Astrocyte of the cerebellum (primary cell): Measurements from ENCODE around the gene TOP3A.

Experiments
- DNase-seq: peaks from one replicate; pipeline ENCODE4 v3.0.0-alpha.2; 2011; ENCODE audit warnings: low read depth
- H3K4me3 ChIP-seq: 2 replicates; pipeline ENCODE4 v1.5.1; 2011; ENCODE audit warnings: mild to moderate bottlenecking, low read depth, low read length, moderate library complexity
- in situ Hi-C: cut with HindIII; loops from 2 replicates; pipeline ENCODE4 v1.10.0; 2017; ENCODE audit warnings: low sequenced_read_pairs
- TF ChIP-seq, protein P1 (sequence below): IDR thresholded peaks from 2 replicates; pipeline ENCODE4 v1.5.1; 2012; ENCODE audit warnings: low read length, low read depth, moderate library complexity, mild to moderate bottlenecking; ENCODE audit errors: missing control alignments

Gene TOP3A

DNA sequence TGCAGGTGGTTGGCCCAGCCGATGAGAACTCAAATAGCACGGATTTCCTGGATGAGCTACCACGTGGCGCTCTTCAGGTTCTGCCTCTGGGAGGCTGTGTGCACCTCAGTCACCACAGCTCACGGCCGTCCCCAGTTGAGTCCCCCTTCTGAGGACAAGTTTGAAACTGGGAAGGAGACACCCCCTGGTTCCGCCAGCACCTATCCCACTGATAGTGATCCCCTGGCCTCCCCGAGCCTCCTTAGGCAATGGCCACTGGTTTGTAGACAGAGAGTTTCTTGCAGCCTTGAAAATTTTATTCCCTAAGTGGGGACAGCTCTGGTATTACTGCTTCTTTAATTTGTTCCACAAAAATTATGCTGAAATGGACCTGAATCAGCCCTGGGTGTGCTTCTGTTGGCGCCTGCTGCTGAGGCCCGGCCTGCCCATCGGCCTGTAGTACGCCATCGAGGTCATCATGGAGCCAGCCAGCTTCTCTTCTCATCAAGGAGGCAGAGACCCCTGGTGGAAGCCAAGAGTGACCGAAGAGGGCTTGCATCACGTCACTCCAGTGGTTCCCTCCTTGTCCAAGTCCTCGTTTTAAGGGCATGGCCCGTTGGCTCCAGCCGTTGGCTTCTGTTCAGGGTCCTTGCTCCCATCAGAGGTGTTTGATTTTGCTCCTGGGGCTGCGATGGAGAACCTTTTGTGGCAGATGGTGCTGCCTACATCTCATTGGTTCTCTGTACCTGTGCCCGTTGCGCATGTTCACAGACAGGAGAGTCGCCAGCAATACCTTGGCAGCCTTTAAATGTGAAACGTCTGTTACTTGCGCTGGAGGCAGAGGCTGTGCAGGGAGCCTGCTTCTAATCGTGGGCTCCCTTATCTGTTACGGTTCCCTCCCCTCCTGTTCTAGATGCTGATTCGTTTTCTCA is 9.6 kb upstream of the TOP3A start:
- no peak for DNase-seq
- TF ChIP-seq, protein P1, sequence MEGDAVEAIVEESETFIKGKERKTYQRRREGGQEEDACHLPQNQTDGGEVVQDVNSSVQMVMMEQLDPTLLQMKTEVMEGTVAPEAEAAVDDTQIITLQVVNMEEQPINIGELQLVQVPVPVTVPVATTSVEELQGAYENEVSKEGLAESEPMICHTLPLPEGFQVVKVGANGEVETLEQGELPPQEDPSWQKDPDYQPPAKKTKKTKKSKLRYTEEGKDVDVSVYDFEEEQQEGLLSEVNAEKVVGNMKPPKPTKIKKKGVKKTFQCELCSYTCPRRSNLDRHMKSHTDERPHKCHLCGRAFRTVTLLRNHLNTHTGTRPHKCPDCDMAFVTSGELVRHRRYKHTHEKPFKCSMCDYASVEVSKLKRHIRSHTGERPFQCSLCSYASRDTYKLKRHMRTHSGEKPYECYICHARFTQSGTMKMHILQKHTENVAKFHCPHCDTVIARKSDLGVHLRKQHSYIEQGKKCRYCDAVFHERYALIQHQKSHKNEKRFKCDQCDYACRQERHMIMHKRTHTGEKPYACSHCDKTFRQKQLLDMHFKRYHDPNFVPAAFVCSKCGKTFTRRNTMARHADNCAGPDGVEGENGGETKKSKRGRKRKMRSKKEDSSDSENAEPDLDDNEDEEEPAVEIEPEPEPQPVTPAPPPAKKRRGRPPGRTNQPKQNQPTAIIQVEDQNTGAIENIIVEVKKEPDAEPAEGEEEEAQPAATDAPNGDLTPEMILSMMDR = no peak
- in situ Hi-C loops = no loop called here
- no peak overlapping the region for H3K4me3 ChIP-seq

GRCh38 chr17:18323507-18324139 is 8.8 kb upstream of the TOP3A start:
- in situ Hi-C loops = no loop called here
- no peak for DNase-seq
- TF ChIP-seq, protein P1 = no peak
- H3K4me3 ChIP-seq = no peak overlapping the region

DNA sequence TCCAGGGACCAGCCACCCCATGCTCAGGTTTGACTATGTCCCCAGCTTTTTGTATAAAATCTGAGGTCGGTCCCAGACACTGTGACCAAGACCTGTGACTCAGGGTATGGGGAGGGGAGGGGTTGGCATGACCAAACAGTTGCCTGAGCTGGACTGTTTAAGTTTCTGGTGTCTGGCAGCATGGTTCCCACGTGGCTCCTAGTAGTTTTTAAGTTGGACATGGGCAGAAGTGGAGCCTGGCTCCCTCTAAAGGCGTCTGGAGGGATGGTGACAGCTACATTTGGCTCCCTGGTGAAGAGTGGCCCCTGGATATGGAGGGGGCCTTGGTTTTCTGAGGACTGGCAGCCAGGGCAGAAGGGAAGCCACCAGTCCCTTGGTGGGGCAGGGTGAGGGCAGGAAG is 8.2 kb upstream of the TOP3A start:
- H3K4me3 ChIP-seq = no peak overlapping the region
- DNase-seq = no peak
- TF ChIP-seq, protein P1 = peak; percentile 16
- in situ Hi-C loops = no loop called here

GRCh38 chr17:18322522-18322921 is 7.7 kb upstream of the TOP3A start:
- DNase-seq = no peak
- in situ Hi-C loops = no loop called here
- H3K4me3 ChIP-seq = no peak overlapping the region
- TF ChIP-seq, protein P1 = no peak

GRCh38 chr17:18321309-18321708 is 6.5 kb upstream of the TOP3A start:
- DNase-seq = no peak
- in situ Hi-C loops = no loop called here
- TF ChIP-seq, protein P1 = no peak

GRCh38 chr17:18320301-18320700 is 5.5 kb upstream of the TOP3A start:
- H3K4me3 ChIP-seq = no peak overlapping the region
- no peak for DNase-seq
- TF ChIP-seq, protein P1 = no peak
- in situ Hi-C loops = no loop called here

More at GRCh38 chr17:18321309-18321708, 6.5 kb upstream of the TOP3A start:
- H3K4me3 ChIP-seq = no peak overlapping the region
